Suprapubic skin (tissue), 4 donors: Measurements from ENCODE around the gene C9orf153.

Source experiments
- CTCF ChIP-seq, 2 donors: fragments of 200-600 bp in 1 of 2; fragments of 450-650 bp in 1 of 2; sonication (generic) in 1 of 2; IDR thresholded peaks; one replicate each; pipeline ENCODE4 v1.5.1; 2016 to 2019; ENCODE audit warnings: antibody characterized with exemption in 2 of 2, mild to moderate bottlenecking in 1 of 2, moderate library complexity in 1 of 2
- POLR2A ChIP-seq, 2 donors: fragments of 450-650 bp; IDR thresholded peaks; one replicate each; pipeline ENCODE4 v1.6.1; 2017; ENCODE audit warnings: antibody characterized with exemption in 2 of 2, mild to moderate bottlenecking in 2 of 2, moderate library complexity in 2 of 2
- POLR2AphosphoS5 ChIP-seq, 3 donors: sonication (generic); formaldehyde crosslinking; IDR thresholded peaks; one replicate each; pipeline ENCODE4 v1.6.1; 2017; ENCODE audit warnings: antibody characterized with exemption in 3 of 3

GRCh38 chr9:86200599-86201162, 58.8 kb downstream of the C9orf153 start:
- no peak for TF ChIP-seq CTCF (IDR thresholded peaks at IDR 0.05)
- TF ChIP-seq POLR2A (IDR thresholded peaks at IDR 0.05) = no peak
- no peak for TF ChIP-seq POLR2AphosphoS5 (IDR thresholded peaks at IDR 0.05)
